Thoracic aorta (tissue), 2 donors: Measurements from ENCODE around the gene NTRK2. TPM values are rescaled to one million over a fixed set of nuclear protein-coding genes. Genes with fewer than 3 reads are reported as not detected.

Experiments
- ATAC-seq: fragments of 150-250 bp; one replicate; pipeline ENCODE4 v1.8.0; 2017; ENCODE audit warnings: low read depth; ENCODE audit not compliant: insufficient number of reproducible peaks, low FRiP score
- DNase-seq: peaks from one replicate; pipeline ENCODE4 v3.0.0-alpha.2; 2020; ENCODE audit warnings: low spot score
- H3K27ac ChIP-seq, 2 donors: fragments of 200-600 bp; sonication (generic); 1 replicate in 1 of 2; 2 replicates in 1 of 2; pipeline ENCODE4 v1.5.1; 2016; ENCODE audit warnings: mild to moderate bottlenecking in 2 of 2, moderate library complexity in 2 of 2
- H3K27me3 ChIP-seq: fragments of 200-600 bp; sonication (generic); replicated peaks from 2 replicates; pipeline ENCODE4 v1.6.0; 2016; ENCODE audit warnings: mild to moderate bottlenecking; ENCODE audit not compliant: insufficient read depth
- H3K36me3 ChIP-seq: fragments of 200-600 bp; sonication (generic); one replicate; pipeline ENCODE4 v1.5.1; 2016
- H3K4me1 ChIP-seq, 2 donors: fragments of 200-600 bp; sonication (generic); 1 replicate in 1 of 2; 2 replicates in 1 of 2; pipeline versions ENCODE4 v1.5.1 to v1.6.0; 2016; ENCODE audit warnings: low read depth in 2 of 2, mild to moderate bottlenecking in 1 of 2; ENCODE audit not compliant: control insufficient read depth in 1 of 2
- H3K4me3 ChIP-seq: fragments of 200-600 bp; sonication (generic); 2 replicates; pipeline ENCODE4 v1.5.1; 2016; ENCODE audit warnings: mild to moderate bottlenecking
- H3K9me3 ChIP-seq: fragments of 200-600 bp; sonication (generic); 2 replicates; pipeline ENCODE4 v1.5.1; 2016
- total RNA-seq, 2 donors: library from RNA; depleted of rRNA; stranded (reverse); fragments of >200 nt; gene quantifications; one replicate each; pipeline versions ENCODE4 v1.1.0 to v1.2.3, GENCODE V29; 2016
- TF ChIP-seq, protein P1 (sequence below): fragments of 200-600 bp; sonication (generic); IDR thresholded peaks from one replicate; pipeline ENCODE4 v1.5.1; 2019; ENCODE audit warnings: antibody characterized with exemption

Gene NTRK2
- total RNA-seq, 2 donors from 2014 or later: 12.6 to 27.9 TPM

GRCh38 chr9:85038061-85038460 is 368.5 kb downstream of the NTRK2 start:
- Histone ChIP-seq H3K27me3 (no peaks in the 10 kb centered on the region), H3K4me3 (no peak overlapping the region), H3K36me3 (no peaks in the 10 kb centered on the region), H3K27ac (no peak overlapping the region), H3K4me1 (no peaks in the 10 kb centered on the region), H3K9me3 (no peaks in the 10 kb centered on the region)
- TF ChIP-seq, protein P1, sequence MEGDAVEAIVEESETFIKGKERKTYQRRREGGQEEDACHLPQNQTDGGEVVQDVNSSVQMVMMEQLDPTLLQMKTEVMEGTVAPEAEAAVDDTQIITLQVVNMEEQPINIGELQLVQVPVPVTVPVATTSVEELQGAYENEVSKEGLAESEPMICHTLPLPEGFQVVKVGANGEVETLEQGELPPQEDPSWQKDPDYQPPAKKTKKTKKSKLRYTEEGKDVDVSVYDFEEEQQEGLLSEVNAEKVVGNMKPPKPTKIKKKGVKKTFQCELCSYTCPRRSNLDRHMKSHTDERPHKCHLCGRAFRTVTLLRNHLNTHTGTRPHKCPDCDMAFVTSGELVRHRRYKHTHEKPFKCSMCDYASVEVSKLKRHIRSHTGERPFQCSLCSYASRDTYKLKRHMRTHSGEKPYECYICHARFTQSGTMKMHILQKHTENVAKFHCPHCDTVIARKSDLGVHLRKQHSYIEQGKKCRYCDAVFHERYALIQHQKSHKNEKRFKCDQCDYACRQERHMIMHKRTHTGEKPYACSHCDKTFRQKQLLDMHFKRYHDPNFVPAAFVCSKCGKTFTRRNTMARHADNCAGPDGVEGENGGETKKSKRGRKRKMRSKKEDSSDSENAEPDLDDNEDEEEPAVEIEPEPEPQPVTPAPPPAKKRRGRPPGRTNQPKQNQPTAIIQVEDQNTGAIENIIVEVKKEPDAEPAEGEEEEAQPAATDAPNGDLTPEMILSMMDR: no peak
- DNase-seq (no peak), ATAC-seq (no peak)

- Histone ChIP-seq H3K4me3 (no peak overlapping the region), H3K4me1 (no peaks in the 10 kb centered on the region), H3K36me3 (no peaks in the 10 kb centered on the region), H3K9me3 (no peaks in the 10 kb centered on the region), H3K27ac (no peak overlapping the region), H3K27me3 (no peaks in the 10 kb centered on the region)
- TF ChIP-seq, protein P1: no peak
- no peak for DNase-seq
- ATAC-seq: no peak
Measured at GRCh38 chr9:85038824-85039608, 369.5 kb downstream of the NTRK2 start.

- no peak for ATAC-seq
- Histone ChIP-seq H3K36me3 (no peaks in the 10 kb centered on the region), H3K4me1 (no peaks in the 10 kb centered on the region), H3K4me3 (no peak overlapping the region), H3K27me3 (no peaks in the 10 kb centered on the region), H3K9me3 (no peaks in the 10 kb centered on the region), H3K27ac (no peak overlapping the region)
- no peak for DNase-seq
- TF ChIP-seq, protein P1: no peak
Measured at GRCh38 chr9:85040146-85040545, 370.6 kb downstream of the NTRK2 start.

DNA sequence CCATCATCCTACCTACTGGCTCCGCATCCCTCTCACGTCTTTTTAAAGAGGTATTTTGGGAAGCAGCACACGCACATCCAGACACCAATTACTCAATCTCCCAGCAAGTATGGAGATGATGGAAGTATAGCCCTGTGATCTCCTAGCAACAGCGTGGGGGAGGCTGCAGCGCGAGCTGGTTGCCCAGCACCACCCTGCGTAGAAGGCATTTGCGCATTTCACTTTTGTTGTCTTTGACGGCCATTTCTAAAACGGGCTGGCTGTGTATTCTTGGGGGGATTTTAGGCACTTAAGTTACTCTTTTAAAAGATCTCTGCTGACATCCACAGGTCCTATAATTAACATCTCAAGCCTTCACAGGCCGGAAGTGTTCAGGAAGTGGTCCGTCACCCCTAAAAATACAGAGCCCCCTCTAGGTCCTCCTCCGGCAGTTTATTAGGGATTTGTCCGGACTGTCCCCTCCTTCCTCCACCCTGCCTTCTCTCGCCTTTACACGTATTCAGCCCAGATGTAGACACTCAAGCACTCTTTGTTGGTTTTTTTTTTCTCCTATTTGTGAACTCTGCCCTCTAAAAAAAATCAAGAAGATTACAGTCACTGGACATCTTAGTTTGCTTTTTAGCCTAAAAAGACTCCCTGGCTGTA is 371.4 kb downstream of the NTRK2 start:
- H3K27ac ChIP-seq: no peak overlapping the region
- DNase-seq: no peak
- no peaks in the 10 kb centered on the region for H3K9me3 ChIP-seq
- ATAC-seq: no peak
- TF ChIP-seq, protein P1: no peak
- no peak overlapping the region for H3K4me3 ChIP-seq
- no peaks in the 10 kb centered on the region for H3K4me1 ChIP-seq
- no peaks in the 10 kb centered on the region for H3K36me3 ChIP-seq
- H3K27me3 ChIP-seq: no peaks in the 10 kb centered on the region

- no peak for DNase-seq
- TF ChIP-seq, protein P1: no peak
- no peaks in the 10 kb centered on the region for H3K4me1 ChIP-seq
- H3K27ac ChIP-seq: no peak overlapping the region
- H3K9me3 ChIP-seq: no peaks in the 10 kb centered on the region
- H3K36me3 ChIP-seq: no peaks in the 10 kb centered on the region
- no peak for ATAC-seq
- no peaks in the 10 kb centered on the region for H3K27me3 ChIP-seq
- H3K4me3 ChIP-seq: no peak overlapping the region
Measured at GRCh38 chr9:85041466-85042137, 372.1 kb downstream of the NTRK2 start.
